CD14-positive monocyte (primary cell): Measurements from ENCODE around the gene SLC6A6. TPM values are rescaled to one million over a fixed set of nuclear protein-coding genes. Genes with fewer than 3 reads are reported as not detected.

Experiments
- DNase-seq, 3 donors: peaks; one replicate each; pipeline ENCODE4 v3.0.0-alpha.2; 2011 to 2022
- H2AFZ ChIP-seq: 2 replicates; pipeline ENCODE4 v1.6.0; 2012; ENCODE audit warnings: mild to moderate bottlenecking, low read depth, low read length, inconsistent platforms; ENCODE audit not compliant: insufficient read depth, poor library complexity, severe bottlenecking
- H3K27ac ChIP-seq, 2 donors: 1 replicate in 1 of 2; 2 replicates in 1 of 2; pipeline ENCODE4 v1.5.1; 2012 to 2013; ENCODE audit warnings: low read length in 2 of 2, control low read depth in 1 of 2, inconsistent platforms in 1 of 2, low read depth in 1 of 2, mild to moderate bottlenecking in 1 of 2
- H3K27me3 ChIP-seq, 2 donors: one replicate each; pipeline versions ENCODE4 v1.6.0 to v1.6.1; 2011 to 2013; ENCODE audit warnings: low read length in 2 of 2; ENCODE audit not compliant: control insufficient read depth in 2 of 2, insufficient read depth in 2 of 2
- H3K36me3 ChIP-seq, 2 donors: replicated peaks in 1 of 2; 1 replicate in 1 of 2; 2 replicates in 1 of 2; pipeline versions ENCODE4 v1.5.1 to v1.6.1; 2012 to 2013; ENCODE audit warnings: low read length in 2 of 2, control low read depth in 1 of 2, inconsistent platforms in 1 of 2, mild to moderate bottlenecking in 1 of 2; ENCODE audit not compliant: insufficient read depth in 2 of 2, control insufficient read depth in 1 of 2
- H3K4me1 ChIP-seq, 2 donors: 1 replicate in 1 of 2; 2 replicates in 1 of 2; pipeline versions ENCODE4 v1.5.1 to v1.6.1; 2012 to 2013; ENCODE audit warnings: low read length in 2 of 2, control low read depth in 1 of 2, inconsistent platforms in 1 of 2, mild to moderate bottlenecking in 1 of 2, moderate library complexity in 1 of 2; ENCODE audit not compliant: insufficient read depth in 2 of 2, control insufficient read depth in 1 of 2
- H3K4me2 ChIP-seq: replicated peaks from 2 replicates; pipeline ENCODE3; 2012; ENCODE audit warnings: low read length, moderate library complexity, mild to moderate bottlenecking; ENCODE audit not compliant: poor library complexity, severe bottlenecking; ENCODE audit errors: extremely low read depth
- H3K4me3 ChIP-seq, 3 experiments: fragments of 200-600 bp in 1 of 3; sonication (generic) in 1 of 3; replicated peaks in 1 of 3; 1 replicate in 2 of 3; 2 replicates in 1 of 3; pipeline ENCODE4 v1.5.1; 2011 to 2013; ENCODE audit warnings: low read length in 3 of 3, mild to moderate bottlenecking in 3 of 3, control low read depth in 2 of 3, low read depth in 2 of 3, inconsistent platforms in 1 of 3, moderate library complexity in 1 of 3
- H3K79me2 ChIP-seq: 2 replicates; pipeline ENCODE4 v1.6.0; 2012; ENCODE audit warnings: mild to moderate bottlenecking, control low read depth, inconsistent platforms, low read length, moderate library complexity; ENCODE audit not compliant: insufficient read depth
- H3K9ac ChIP-seq: 2 replicates; pipeline ENCODE4 v1.6.0; 2017; ENCODE audit warnings: low read length, mild to moderate bottlenecking; ENCODE audit not compliant: insufficient read depth, poor library complexity, severe bottlenecking
- H3K9me3 ChIP-seq, 2 donors: replicated peaks in 1 of 2; 1 replicate in 1 of 2; 2 replicates in 1 of 2; pipeline versions ENCODE4 v1.5.1 to v1.6.1; 2012 to 2013; ENCODE audit warnings: low read length in 2 of 2, control low read depth in 1 of 2; ENCODE audit not compliant: control insufficient read depth in 1 of 2, insufficient read depth in 1 of 2
- H4K20me1 ChIP-seq: 2 replicates; pipeline ENCODE4 v1.6.0; 2012; ENCODE audit warnings: mild to moderate bottlenecking, low read length, control low read depth, moderate library complexity; ENCODE audit not compliant: insufficient read depth
- H3K27ac Mint-ChIP-seq, 7 donors: one replicate each; pipeline ENCODE4 v1.8.0; 2020; ENCODE audit warnings: mild to moderate bottlenecking in 7 of 7, mixed read lengths in 7 of 7, moderate library complexity in 6 of 7, inconsistent platforms in 2 of 7
- H3K27me3 Mint-ChIP-seq, 3 donors: one replicate each; pipeline ENCODE4 v1.8.0; 2021 to 2022; ENCODE audit warnings: low read depth in 3 of 3, mild to moderate bottlenecking in 3 of 3, mixed read lengths in 3 of 3, moderate library complexity in 3 of 3, inconsistent platforms in 1 of 3
- H3K36me3 Mint-ChIP-seq, 2 donors: one replicate each; pipeline ENCODE4 v1.8.0; 2020; ENCODE audit warnings: mixed read lengths in 2 of 2, inconsistent platforms in 1 of 2, mild to moderate bottlenecking in 1 of 2
- H3K4me1 Mint-ChIP-seq: one replicate; pipeline ENCODE4 v1.8.0; 2020; ENCODE audit warnings: mild to moderate bottlenecking, mixed read lengths
- H3K4me3 Mint-ChIP-seq, 2 donors: one replicate each; pipeline ENCODE4 v1.8.0; 2020; ENCODE audit warnings: mild to moderate bottlenecking in 2 of 2, mixed read lengths in 2 of 2, moderate library complexity in 1 of 2
- H3K9me3 Mint-ChIP-seq, 7 donors: one replicate each; pipeline ENCODE4 v1.8.0; 2020 to 2022; ENCODE audit warnings: mixed read lengths in 7 of 7, mild to moderate bottlenecking in 6 of 7, moderate library complexity in 6 of 7, inconsistent platforms in 2 of 7
- CTCF ChIP-seq: fragments of 200-600 bp; IDR thresholded peaks from one replicate; pipeline ENCODE4 v1.8.0; 2022; ENCODE audit warnings: antibody characterized with exemption, mild to moderate bottlenecking
- WGBS: methylation state at CpG from one replicate; pipeline ENCODE4 v1.1.5; 2013; ENCODE audit warnings: missing lambda C conversion rate; ENCODE audit not compliant: insufficient coverage; 5-methylcytosine and 5-hydroxymethylcytosine counted together
- intact Hi-C, 2 donors: fragments of 100-400 bp; cut with micrococcal nuclease; formaldehyde crosslinking; loops; one replicate each; pipeline versions ENCODE4 v1.15.0 to v1.15.1; 2023
- polyA plus RNA-seq, 3 donors: library from polyadenylated mRNA; depleted of rRNA in 1 of 3; unstranded in 2 of 3; stranded (reverse) in 1 of 3; fragments of 300-500 nt in 2 of 3; fragments of >200 nt in 1 of 3; fragmentation: Illumina TruSeq in 2 of 3; gene quantifications; 1 replicate in 2 of 3; 2 replicates in 1 of 3; pipeline ENCODE4 v1.2.3, GENCODE V29; 2012 to 2021

The SLC6A6 gene
- polyA plus RNA-seq, 3 donors = 18.4 to 136 (median 24.5) TPM

GRCh38 chr3:14470461-14470860, 68.1 kb downstream of the SLC6A6 start:
- Histone ChIP-seq H3K4me1 (no peaks in the 10 kb centered on the region), H2AFZ (no peak overlapping the region), H3K27ac (peak overlapping the region in 1 of 2 donors; percentile 8), H3K9ac (no peak overlapping the region), H3K4me3 (no peak overlapping the region), H3K79me2 (no peaks in the 10 kb centered on the region), H3K27me3 (no peaks in the 10 kb centered on the region), H3K4me2 (no peak overlapping the region), H4K20me1 (peaks cover 92% of the 10 kb centered on the region), H3K9me3 (no peaks in the 10 kb centered on the region), H3K36me3 (peaks cover 93 to 100% of the 10 kb centered on the region in 2 donors)
- peaks cover 0 to 2% (median 0%) of the 10 kb centered on the region in 7 donors for H3K9me3 Mint-ChIP-seq
- no peak overlapping the region for H3K4me3 Mint-ChIP-seq
- no peaks in the 10 kb centered on the region for H3K27me3 Mint-ChIP-seq
- H3K4me1 Mint-ChIP-seq = peaks cover 6% of the 10 kb centered on the region
- WGBS = 94% methylated on average over 8 of the region's 12 CpGs
- DNase-seq = no peak
- intact Hi-C loops = loop anchor here in 1 of 2 donors (10.0 kb wide), 1 partner anchor 576 kb away; no protein-coding TSS in a partner anchor
- peaks cover 90 to 98% of the 10 kb centered on the region in 2 donors for H3K36me3 Mint-ChIP-seq
- no peak overlapping the region for H3K27ac Mint-ChIP-seq
- TF ChIP-seq CTCF = no peak

DNA sequence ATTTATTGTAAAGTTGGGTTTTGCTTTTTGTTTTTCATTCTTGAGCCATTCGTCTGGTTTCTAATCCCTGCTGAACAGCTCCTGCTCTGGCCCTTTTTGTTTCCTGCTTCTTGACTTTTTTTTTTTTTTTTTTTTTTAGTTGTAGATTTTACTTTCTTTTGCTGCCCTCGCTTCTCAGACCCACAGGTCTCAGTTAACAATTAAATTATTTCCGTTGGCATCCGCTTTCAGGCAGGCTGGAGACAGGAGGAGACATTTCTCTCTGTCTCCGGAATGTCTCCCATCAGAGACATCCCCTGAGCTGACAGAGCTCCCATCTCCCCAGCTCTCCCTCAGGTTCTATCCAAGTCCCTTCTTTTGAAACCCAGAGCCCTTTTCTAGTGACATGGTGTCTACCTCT, 68.6 kb downstream of the SLC6A6 start:
- H3K9me3 Mint-ChIP-seq = peaks cover 0 to 2% (median 0%) of the 10 kb centered on the region in 7 donors
- peaks cover 94 to 100% of the 10 kb centered on the region in 2 donors for H3K36me3 ChIP-seq
- H3K27me3 ChIP-seq = no peaks in the 10 kb centered on the region
- DNase-seq = no peak
- H3K27ac ChIP-seq = no peak overlapping the region
- no peak overlapping the region for H3K4me2 ChIP-seq
- no peak overlapping the region for H3K27ac Mint-ChIP-seq
- H3K9ac ChIP-seq = no peak overlapping the region
- H3K4me3 Mint-ChIP-seq = no peak overlapping the region
- peaks cover 92% of the 10 kb centered on the region for H4K20me1 ChIP-seq
- H3K9me3 ChIP-seq = no peaks in the 10 kb centered on the region
- no peaks in the 10 kb centered on the region for H3K79me2 ChIP-seq
- no peaks in the 10 kb centered on the region for H3K4me1 ChIP-seq
- H3K36me3 Mint-ChIP-seq = peaks cover 92 to 99% of the 10 kb centered on the region in 2 donors
- WGBS = 90% methylated on average over 3 of the region's 5 CpGs
- intact Hi-C loops = loop anchor here in 1 of 2 donors (10.0 kb wide), 1 partner anchor 576 kb away; no protein-coding TSS in a partner anchor
- no peak overlapping the region for H2AFZ ChIP-seq
- no peak for TF ChIP-seq CTCF
- H3K4me3 ChIP-seq = no peak overlapping the region
- peaks cover 6% of the 10 kb centered on the region for H3K4me1 Mint-ChIP-seq
- no peaks in the 10 kb centered on the region for H3K27me3 Mint-ChIP-seq
